HG03159 (cell line): Measurements from ENCODE around the gene CEACAM6.

Experiments
- ATAC-seq: cut with Tn5 transposase; IDR thresholded peaks from one replicate; pipeline ENCODE4 v1.9.1; 2021; ENCODE audit warnings: mild to moderate bottlenecking, moderate library complexity; ENCODE audit not compliant: unreplicated experiment

The CEACAM6 gene

DNA sequence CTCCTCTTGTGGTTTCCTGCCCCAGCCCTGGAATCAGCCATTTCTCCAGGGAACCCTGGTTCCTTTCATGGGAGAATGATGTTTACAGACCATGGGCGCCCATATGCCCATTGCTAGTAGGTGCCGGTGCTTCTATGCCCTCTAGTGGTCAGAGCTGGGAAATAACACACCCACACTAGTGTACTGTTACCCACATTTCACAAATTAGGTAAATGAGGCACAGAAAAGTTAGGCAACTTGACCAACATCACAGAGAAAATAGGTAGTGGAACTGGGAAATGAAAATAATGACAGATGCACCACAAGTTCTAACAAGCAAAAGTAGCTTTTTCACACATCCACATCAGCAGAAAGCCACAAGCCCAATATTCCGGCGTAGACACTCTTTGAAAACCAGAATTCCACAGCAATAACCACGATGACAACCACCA lies 39.7 kb downstream of the CEACAM6 start:
- peak; percentile 56 for ATAC-seq

DNA sequence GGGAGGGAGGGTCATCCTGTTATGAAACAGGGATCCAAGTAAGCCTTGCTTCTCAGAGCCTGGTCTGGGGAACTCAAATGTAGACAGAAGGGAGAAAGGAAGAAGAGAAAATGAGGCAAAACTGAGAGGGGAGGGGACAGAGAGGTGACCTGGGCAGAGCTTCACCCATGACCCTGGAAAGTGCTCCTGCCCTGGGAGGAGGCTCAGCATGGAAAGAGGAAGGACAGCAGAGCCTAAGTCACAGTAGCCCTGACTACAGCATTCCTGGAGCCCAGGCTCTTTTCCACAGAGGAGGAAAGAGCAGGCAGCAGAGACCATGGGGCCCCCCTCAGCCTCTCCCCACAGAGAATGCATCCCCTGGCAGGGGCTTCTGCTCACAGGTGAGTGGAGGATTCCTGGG lies 41.0 kb downstream of the CEACAM6 start, which contains the start of gene CEACAM3:
CEACAM3 (plus strand) TSS at position 226 of the 400 bp plus-strand sequence; CDS start at position 317, 91 bp downstream.
- no peak for ATAC-seq

DNA sequence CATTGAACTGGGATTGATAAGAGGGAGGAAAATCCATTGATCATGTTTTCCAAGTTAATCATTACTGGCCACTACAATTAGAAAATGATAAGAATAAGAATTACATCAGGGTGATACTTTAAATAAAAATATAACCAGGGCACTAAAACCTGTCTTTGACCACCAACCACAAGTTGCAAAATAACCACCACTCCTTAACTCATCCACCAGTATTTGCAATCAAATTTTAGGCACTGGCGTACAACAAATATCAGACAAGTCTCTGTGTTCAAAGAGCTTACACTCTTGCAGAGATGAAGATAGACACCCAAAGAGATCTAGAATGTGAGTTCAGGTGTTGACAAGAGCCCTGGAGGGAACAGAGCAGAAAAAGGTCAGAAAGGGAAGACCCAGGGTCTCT lies 41.6 kb downstream of the CEACAM6 start:
- no peak for ATAC-seq

DNA sequence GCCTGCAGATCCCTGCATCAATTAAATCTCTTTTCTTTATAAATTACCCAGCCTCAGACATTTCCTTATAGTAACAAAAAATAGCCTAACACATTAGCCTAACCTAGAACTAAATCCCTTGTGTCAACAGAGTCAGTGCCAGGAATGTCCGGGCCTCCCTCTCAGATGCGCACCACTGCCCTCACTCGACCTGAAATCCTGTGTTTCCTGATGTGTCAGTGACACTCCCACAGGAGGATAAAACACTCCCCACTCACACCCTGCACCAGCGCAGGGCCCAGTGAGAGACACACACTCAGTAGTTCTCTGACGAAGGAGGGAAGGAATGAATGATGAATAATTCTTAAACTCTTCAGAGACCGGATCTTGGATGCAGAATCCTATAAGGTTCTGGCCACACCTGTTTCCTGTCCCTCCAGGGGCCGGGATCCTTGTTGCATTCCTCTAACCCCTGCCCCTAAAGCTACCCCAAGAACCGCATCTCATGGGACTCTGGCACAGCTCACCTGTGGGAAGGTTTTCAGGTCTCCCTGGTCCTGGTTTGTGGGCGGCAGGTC lies 44.2 kb downstream of the CEACAM6 start:
- ATAC-seq = no peak

DNA sequence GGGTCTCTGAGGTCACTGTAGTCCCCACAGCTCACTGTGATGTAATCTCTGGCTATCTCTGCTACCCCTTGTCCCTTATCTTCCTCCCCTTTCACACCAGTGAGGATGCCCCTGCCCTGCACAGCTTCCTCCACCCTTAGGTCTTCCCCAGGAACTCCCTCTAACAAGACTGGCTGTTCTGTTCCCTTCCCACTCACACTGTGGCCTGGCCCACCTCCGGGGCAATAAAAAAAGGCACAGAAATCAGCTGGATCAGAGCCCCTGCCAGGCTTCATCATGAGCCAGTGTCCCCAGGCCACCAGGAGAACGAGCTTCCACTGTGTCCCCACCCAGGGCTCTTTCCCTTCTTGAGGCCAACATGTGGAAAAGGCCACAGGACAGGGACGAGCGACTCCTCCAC lies 45.7 kb downstream of the CEACAM6 start:
- no peak for ATAC-seq

DNA sequence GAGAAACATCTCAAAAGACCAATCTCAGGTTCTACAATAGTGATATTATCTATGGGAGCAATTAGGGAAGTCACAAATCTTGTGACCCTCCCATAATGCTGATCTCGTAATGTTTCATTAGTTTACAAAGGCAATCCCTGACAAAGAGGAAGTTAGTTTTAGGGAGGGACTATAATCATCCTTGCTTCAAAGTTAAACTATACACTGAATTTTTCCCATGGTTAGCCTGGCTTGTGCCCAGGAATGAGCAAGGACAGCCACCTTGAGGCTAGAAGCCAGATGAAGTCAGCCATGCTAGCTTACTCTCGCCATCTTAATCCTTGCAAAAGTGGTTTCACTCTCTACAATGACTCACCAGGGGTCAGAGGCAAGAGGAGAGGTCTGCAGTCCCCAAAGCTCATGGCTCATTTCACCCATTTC lies 46.5 kb downstream of the CEACAM6 start:
- no peak for ATAC-seq

DNA sequence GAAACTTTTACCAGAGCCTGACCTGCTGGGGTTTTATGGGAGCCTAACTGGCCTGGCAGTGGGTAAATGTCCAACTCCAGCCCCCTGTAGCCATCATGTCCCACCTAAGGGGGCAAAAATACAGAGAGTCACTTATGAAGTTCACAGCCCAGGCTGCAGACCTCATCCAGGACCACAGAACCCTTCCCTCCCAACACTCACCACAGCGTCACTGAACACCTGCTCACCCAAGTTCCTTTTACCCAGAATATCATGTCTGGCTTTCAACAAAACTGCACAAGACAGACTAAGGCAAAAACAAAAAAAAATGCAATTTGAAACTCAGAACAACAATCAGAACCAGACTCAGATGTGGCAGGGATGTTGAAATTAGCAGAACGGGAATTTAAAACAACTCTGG lies 47.4 kb downstream of the CEACAM6 start:
- no peak for ATAC-seq

DNA sequence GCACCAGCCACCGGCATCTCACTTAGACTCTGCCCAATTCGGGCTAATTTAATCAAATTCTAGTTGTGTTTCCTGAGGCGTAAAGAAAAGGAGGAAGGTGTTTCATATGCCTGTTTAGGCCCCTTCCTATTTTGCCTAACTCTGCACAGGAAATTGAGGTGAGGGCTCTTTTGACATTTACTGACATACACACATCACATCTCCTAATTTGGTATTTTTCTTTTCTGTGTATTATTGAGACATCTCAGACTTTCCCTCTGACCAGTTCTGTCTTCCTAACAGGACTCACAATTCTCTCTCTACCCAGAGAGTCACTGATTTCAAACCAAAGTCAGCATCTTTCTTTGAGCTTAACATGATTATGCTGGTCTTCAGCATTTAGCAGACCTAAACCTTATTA lies 49.0 kb downstream of the CEACAM6 start:
- no peak for ATAC-seq

DNA sequence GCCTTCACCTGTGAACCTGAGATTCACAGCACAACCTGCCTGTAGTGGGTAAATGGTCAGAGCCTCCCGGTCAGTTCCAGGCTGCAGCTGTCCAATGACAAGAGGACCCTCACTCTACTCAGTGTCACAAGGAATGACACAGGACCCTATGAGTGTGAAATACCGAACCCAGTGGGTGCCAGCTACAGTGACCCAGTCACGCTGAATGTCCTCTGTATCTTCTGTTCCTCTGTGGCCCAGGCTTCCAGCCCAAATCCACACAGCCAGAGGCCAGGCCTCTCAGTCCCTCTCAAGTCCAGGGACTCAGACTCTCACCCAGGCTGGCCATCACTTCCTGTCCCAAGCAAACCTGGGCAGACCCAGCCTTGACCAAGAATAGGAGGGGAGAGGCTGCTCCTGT lies 51.8 kb downstream of the CEACAM6 start:
- no peak for ATAC-seq

DNA sequence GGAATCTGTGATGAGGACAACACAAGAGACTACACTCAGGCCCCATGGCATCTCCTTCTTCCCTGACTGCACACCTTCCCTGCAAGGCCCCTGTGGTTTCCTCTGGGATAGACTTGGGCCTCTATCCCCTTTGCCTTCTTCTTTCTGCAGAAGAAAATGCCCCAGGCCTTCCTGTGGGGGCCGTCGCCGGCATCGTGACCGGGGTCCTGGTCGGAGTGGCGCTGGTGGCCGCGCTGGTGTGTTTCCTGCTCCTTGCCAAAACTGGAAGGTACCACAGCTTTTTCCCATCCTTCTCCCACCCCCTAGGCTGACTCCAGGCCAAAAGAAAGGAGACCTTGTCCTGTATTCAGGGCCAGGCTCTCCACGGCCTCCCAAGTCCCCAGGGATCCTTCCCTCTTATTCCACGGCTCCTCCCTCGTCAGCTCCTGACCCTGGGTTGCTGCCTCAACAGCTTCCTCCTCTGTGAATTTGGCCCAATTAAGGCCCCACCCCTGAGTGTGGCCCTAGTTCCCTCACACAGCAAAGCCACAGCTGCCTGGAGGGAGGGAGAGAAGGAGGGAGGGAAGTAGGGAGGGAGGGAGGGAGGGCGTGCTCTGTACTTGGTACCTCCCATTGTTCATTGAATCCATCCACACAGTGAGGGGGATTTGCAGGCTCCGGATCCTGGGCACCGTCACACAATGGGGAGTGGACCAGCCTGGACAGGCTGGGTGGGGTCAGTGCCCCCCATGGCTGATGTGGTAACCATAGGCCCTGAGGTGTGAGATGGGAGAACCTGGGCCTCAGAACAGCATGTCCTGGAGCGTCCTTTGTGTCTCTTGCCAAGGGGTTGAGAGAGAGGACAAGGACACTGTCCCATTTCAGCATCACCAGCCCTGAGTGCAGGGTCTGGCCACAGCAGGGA lies 53.6 kb downstream of the CEACAM6 start:
- ATAC-seq = no peak

DNA sequence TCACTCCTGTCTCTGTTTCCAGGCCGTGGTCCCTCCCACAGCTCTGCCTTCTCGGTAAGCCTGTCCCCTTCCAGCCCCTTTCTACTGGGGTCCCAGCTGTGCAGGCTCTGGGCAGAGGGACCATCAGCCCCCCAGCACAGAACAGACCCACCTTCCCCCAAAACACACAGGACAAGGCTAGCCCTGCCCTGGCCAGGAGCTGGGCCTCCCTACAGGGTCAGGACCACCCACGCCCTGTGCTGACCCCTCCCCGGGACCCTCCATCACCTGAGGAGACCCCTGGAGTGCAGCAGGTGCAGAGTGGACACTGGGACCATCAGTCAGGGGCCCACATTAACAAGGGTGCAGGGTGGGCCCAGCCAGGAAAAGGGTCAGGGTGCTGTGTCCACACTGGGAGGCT lies 55.0 kb downstream of the CEACAM6 start:
- no peak for ATAC-seq

DNA sequence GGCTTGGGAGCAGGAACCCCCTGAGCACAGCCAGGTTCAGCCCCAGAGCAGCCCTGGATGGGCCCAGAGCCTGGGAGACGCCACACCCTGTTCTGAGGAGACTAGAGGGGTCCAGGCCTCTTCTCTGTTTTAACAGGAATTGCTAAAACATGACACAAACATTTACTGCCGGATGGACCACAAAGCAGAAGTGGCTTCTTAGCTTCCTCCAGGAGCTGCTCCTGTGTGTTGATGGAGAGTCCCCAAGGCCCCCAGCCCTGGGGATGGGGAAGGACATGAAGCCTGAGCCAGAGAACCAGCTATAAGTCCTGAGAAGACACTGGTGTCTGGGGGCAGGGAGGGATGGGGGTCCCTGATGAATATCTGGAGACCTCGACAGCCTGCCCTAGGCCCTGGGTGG lies 55.7 kb downstream of the CEACAM6 start:
- no peak for ATAC-seq

DNA sequence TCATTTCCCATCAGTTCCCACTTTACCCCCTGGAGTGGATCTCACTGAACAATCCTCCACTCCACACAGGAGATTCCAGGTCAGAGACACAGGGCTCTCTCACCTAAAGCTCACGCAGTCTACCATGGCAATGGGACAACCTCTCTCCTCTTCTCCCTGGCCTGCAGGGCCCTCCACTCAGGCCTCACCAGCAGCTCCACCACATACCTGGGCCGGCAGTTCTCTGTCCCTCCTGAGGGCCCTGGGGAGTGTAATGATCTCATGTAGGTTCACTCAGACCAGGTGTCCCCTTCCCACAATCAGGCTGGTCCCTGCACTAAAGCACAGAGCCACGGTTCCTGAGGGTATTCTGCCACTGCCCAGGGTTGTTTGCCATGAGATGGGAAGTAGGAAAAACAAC lies 56.7 kb downstream of the CEACAM6 start:
- no peak for ATAC-seq

DNA sequence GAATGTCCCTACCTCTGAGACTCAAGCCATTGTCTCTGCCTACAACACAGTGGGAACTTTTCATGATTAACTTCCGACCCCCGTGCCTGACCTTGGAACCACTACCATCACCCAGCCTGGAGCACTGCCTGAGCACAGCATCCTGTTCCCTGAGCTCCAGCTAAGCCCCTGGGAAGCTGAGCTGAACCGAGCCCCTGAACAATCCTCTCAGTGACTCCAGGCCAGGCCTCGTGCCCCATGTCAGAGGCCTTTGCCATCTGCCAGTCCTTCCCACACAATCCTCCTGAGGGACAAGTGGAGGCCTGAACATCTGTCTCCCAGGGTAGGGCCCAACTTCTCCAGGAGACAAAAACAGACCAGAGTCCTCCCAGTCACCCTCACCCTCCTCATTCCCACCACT lies 58.6 kb downstream of the CEACAM6 start:
- ATAC-seq = no peak

DNA sequence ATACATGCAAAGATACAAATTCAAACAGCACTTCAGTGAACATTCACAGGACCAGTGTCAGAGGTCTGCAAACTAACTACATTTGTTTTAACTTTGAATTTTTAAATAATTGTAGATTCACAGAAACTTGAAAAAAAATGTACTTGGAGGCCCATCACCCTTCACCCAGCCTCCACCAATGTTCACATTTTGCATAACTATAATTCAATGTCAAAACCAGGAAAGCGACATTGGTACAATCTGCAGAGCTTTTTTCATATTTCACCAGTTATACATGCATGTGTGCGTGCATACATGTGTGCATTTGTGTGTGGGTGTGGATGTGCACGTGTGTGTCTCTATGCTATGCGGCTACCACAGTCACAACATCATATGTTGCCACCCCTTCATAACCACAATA lies 60.0 kb downstream of the CEACAM6 start:
- ATAC-seq = no peak

DNA sequence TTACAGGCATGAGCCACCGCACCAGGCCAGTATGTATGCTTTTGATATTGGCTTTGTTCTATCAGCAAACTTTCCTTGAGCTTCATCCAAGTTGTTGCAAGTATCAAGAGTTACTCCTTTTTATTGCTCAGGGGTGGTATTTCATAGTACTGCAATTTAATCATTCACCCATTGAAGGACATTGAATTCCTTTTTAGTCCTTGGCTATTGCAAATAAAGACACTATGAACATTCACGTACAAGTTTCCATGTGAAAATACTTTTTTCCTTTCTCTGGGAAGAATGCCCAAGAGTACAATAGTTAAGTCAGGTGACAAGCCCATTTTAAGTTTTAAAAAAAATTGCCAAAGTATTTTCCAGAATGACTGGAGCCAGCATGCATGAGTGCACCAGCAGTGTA lies 61.4 kb downstream of the CEACAM6 start:
- no peak for ATAC-seq

DNA sequence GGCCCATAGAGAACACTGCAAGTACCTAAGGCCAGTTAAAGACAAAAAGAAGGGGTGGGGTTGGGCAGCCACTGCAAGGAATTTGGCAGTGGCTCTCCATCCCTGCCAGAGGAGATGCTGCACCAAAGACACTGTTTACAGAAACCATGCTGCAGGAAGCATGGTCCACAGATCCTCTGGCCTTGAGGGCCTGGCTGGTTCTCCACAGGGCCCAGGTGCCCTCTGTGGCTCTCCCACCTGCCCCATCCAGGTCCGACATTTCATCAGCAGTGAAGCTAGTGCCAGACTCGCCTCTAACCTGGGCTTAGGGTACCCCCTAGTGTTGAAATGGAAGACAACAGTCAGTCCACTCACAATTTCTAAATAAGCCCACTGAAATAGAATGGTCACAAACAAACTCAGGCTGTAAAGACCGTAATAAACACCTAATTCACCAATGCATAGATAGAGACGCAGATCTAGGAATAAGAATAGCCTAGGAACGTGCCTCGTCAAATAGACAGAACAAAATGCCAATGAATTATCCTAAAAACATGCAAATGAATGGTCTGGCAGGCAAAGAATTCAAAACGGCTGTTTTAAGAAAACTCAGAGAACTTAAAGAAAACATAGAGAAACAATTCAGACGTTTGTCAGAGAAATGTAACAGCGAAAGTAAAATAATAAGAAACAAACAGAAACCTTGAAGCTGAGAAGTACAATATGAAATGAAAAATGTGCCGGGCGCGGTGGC lies 65.8 kb downstream of the CEACAM6 start:
- ATAC-seq = no peak
